Measurements from ENCODE around the gene RAC2. TPM values are rescaled to one million over a fixed set of nuclear protein-coding genes. Genes with fewer than 3 reads are reported as not detected.

The RAC2 gene
- 100 to 1,000 TPM; 620 to 681 TPM for total RNA-seq

GRCh38 chr22:37244114-37244921 lies at the start of gene RAC2:
TSS of gene RAC2 (minus strand) at chr22:37244269. CDS start at chr22:37244148, 121 bp downstream.
- Mint-ChIP-seq H3K27me3 (ENCODE audit: low read depth) (no peaks in the 10 kb centered on the region), H3K27ac (peak within 1 kb of the TSS; percentile 25), H3K4me1 (ENCODE audit: low read depth) (peaks cover 61% of the 10 kb centered on the region), H3K9me3 (no peaks in the 10 kb centered on the region), H3K4me3 (peak within 1 kb of the TSS; percentile 73 to 98), H3K36me3 (ENCODE audit: insufficient read depth in 2 of 2) (peaks cover 19 to 29% of the 10 kb centered on the region in 2 donors)
- peak; percentile 61 to 64 for ATAC-seq (replicated peaks in 1 of 2)
- peak; percentile 86 to 88 for DNase-seq

GRCh38 chr22:37293172-37293571 lies 49.1 kb upstream of the RAC2 start:
- Mint-ChIP-seq H3K9me3 (no peaks in the 10 kb centered on the region), H3K4me3 (no peak overlapping the region), H3K4me1 (ENCODE audit: low read depth) (peaks cover 68% of the 10 kb centered on the region), H3K27ac (no peak overlapping the region), H3K36me3 (ENCODE audit: insufficient read depth in 2 of 2) (peaks cover 11 to 19% of the 10 kb centered on the region in 2 donors), H3K27me3 (ENCODE audit: low read depth) (no peaks in the 10 kb centered on the region)
- no peak for DNase-seq
- no peak for ATAC-seq (replicated peaks in 1 of 2)

- no peak for DNase-seq
- no peak overlapping the region for H3K27ac Mint-ChIP-seq
- H3K4me1 Mint-ChIP-seq (ENCODE audit: low read depth): peaks cover 68% of the 10 kb centered on the region
- peaks cover 11 to 15% of the 10 kb centered on the region in 2 donors for H3K36me3 Mint-ChIP-seq (ENCODE audit: insufficient read depth in 2 of 2)
- no peaks in the 10 kb centered on the region for H3K9me3 Mint-ChIP-seq
- no peak for ATAC-seq (replicated peaks in 1 of 2)
- no peak overlapping the region for H3K4me3 Mint-ChIP-seq
- no peaks in the 10 kb centered on the region for H3K27me3 Mint-ChIP-seq (ENCODE audit: low read depth)
These were observed 48.6 kb upstream of the RAC2 start for GRCh38 chr22:37292641-37293040.

- Mint-ChIP-seq H3K9me3 (no peaks in the 10 kb centered on the region), H3K27ac (peak overlapping the region; percentile 82), H3K4me3 (peak overlapping the region in 1 of 2 donors; percentile 54), H3K27me3 (ENCODE audit: low read depth) (no peaks in the 10 kb centered on the region), H3K36me3 (ENCODE audit: insufficient read depth in 2 of 2) (peaks cover 13 to 17% of the 10 kb centered on the region in 2 donors), H3K4me1 (ENCODE audit: low read depth) (peaks cover 73% of the 10 kb centered on the region)
- ATAC-seq (replicated peaks in 1 of 2) (peak; percentile 33 to 66), DNase-seq (no peak)
These were observed 47.7 kb upstream of the RAC2 start for GRCh38 chr22:37291559-37292298.

- DNase-seq: no peak
- Mint-ChIP-seq H3K4me3 (peak overlapping the region in 1 of 2 donors; percentile 54), H3K36me3 (ENCODE audit: insufficient read depth in 2 of 2) (peaks cover 14 to 16% of the 10 kb centered on the region in 2 donors), H3K9me3 (no peaks in the 10 kb centered on the region), H3K27ac (no peak overlapping the region), H3K27me3 (ENCODE audit: low read depth) (no peaks in the 10 kb centered on the region), H3K4me1 (ENCODE audit: low read depth) (peaks cover 82% of the 10 kb centered on the region)
- ATAC-seq (replicated peaks in 1 of 2): no peak
These were observed 46.7 kb upstream of the RAC2 start for GRCh38 chr22:37290737-37291136.

- Mint-ChIP-seq H3K27ac (peak overlapping the region; percentile 71), H3K36me3 (ENCODE audit: insufficient read depth in 2 of 2) (peaks cover 12 to 19% of the 10 kb centered on the region in 2 donors), H3K4me3 (peak overlapping the region; percentile 37 to 63), H3K4me1 (ENCODE audit: low read depth) (peaks cover 81% of the 10 kb centered on the region), H3K9me3 (no peaks in the 10 kb centered on the region), H3K27me3 (ENCODE audit: low read depth) (no peaks in the 10 kb centered on the region)
- DNase-seq (peak; percentile 36 to 51), ATAC-seq (replicated peaks in 1 of 2) (peak; percentile 42 to 71)
These were observed 45.2 kb upstream of the RAC2 start for GRCh38 chr22:37289156-37289735.

- DNase-seq (no peak), ATAC-seq (replicated peaks in 1 of 2) (no peak)
- Mint-ChIP-seq H3K4me3 (peak overlapping the region in 1 of 2 donors; percentile 46), H3K9me3 (no peaks in the 10 kb centered on the region), H3K27ac (peak overlapping the region; percentile 71), H3K36me3 (ENCODE audit: insufficient read depth in 2 of 2) (peaks cover 12 to 19% of the 10 kb centered on the region in 2 donors), H3K4me1 (ENCODE audit: low read depth) (peaks cover 87% of the 10 kb centered on the region), H3K27me3 (ENCODE audit: low read depth) (no peaks in the 10 kb centered on the region)
These were observed 44.5 kb upstream of the RAC2 start for GRCh38 chr22:37288521-37288920.

GRCh38 chr22:37287550-37287951 lies 43.5 kb upstream of the RAC2 start:
- H3K4me3 Mint-ChIP-seq: peak overlapping the region; percentile 63 to 67
- H3K27ac Mint-ChIP-seq: peak overlapping the region; percentile 75
- no peaks in the 10 kb centered on the region for H3K27me3 Mint-ChIP-seq (ENCODE audit: low read depth)
- H3K4me1 Mint-ChIP-seq (ENCODE audit: low read depth): peaks cover 96% of the 10 kb centered on the region
- ATAC-seq (replicated peaks in 1 of 2) (peak; percentile 21 to 35), DNase-seq (no peak)
- peaks cover 17 to 25% of the 10 kb centered on the region in 2 donors for H3K36me3 Mint-ChIP-seq (ENCODE audit: insufficient read depth in 2 of 2)
- no peaks in the 10 kb centered on the region for H3K9me3 Mint-ChIP-seq

GRCh38 chr22:37285937-37286336 lies 41.9 kb upstream of the RAC2 start:
- DNase-seq (no peak), ATAC-seq (replicated peaks in 1 of 2) (no peak)
- Mint-ChIP-seq H3K36me3 (ENCODE audit: insufficient read depth in 2 of 2) (peaks cover 10 to 18% of the 10 kb centered on the region in 2 donors), H3K27me3 (ENCODE audit: low read depth) (no peaks in the 10 kb centered on the region), H3K9me3 (no peaks in the 10 kb centered on the region), H3K4me1 (ENCODE audit: low read depth) (peaks cover 96% of the 10 kb centered on the region), H3K4me3 (peak overlapping the region in 1 of 2 donors; percentile 67), H3K27ac (no peak overlapping the region)

- Mint-ChIP-seq H3K9me3 (no peaks in the 10 kb centered on the region), H3K27me3 (ENCODE audit: low read depth) (no peaks in the 10 kb centered on the region), H3K4me1 (ENCODE audit: low read depth) (peaks cover 86% of the 10 kb centered on the region), H3K27ac (peak overlapping the region; percentile 83), H3K36me3 (ENCODE audit: insufficient read depth in 2 of 2) (peaks cover 10 to 17% of the 10 kb centered on the region in 2 donors), H3K4me3 (peak overlapping the region; percentile 93)
- peak; percentile 11 to 18 for ATAC-seq (replicated peaks in 1 of 2)
- no peak for DNase-seq
These were observed 40.8 kb upstream of the RAC2 start for GRCh38 chr22:37284805-37285355.

- peak overlapping the region; percentile 83 for H3K27ac Mint-ChIP-seq
- peaks cover 82% of the 10 kb centered on the region for H3K4me1 Mint-ChIP-seq (ENCODE audit: low read depth)
- no peaks in the 10 kb centered on the region for H3K9me3 Mint-ChIP-seq
- peaks cover 10 to 16% of the 10 kb centered on the region in 2 donors for H3K36me3 Mint-ChIP-seq (ENCODE audit: insufficient read depth in 2 of 2)
- peak overlapping the region; percentile 93 for H3K4me3 Mint-ChIP-seq
- DNase-seq (no peak), ATAC-seq (replicated peaks in 1 of 2) (peak; percentile 1 to 6)
- H3K27me3 Mint-ChIP-seq (ENCODE audit: low read depth): no peaks in the 10 kb centered on the region
These were observed 40.2 kb upstream of the RAC2 start for GRCh38 chr22:37284126-37284804.

- H3K9me3 Mint-ChIP-seq: no peaks in the 10 kb centered on the region
- H3K27ac Mint-ChIP-seq: peak overlapping the region; percentile 98
- H3K4me1 Mint-ChIP-seq (ENCODE audit: low read depth): peaks cover 82% of the 10 kb centered on the region
- H3K27me3 Mint-ChIP-seq (ENCODE audit: low read depth): peaks cover 5% of the 10 kb centered on the region
- peak overlapping the region; percentile 93 for H3K4me3 Mint-ChIP-seq
- DNase-seq (peak in 1 of 2 donors; percentile 70), ATAC-seq (replicated peaks in 1 of 2) (peak in 1 of 2 donors; percentile 36)
- peaks cover 8 to 16% of the 10 kb centered on the region in 2 donors for H3K36me3 Mint-ChIP-seq (ENCODE audit: insufficient read depth in 2 of 2)
These were observed 39.4 kb upstream of the RAC2 start for GRCh38 chr22:37283393-37283937.
